HT-29 (cell line): Measurements from ENCODE around the gene HOXD10. TPM values are rescaled to one million over a fixed set of nuclear protein-coding genes. Genes with fewer than 3 reads are reported as not detected.
A peak's percentile ranks its signal among the peaks of the same experiment; 100 is the strongest.

Source experiments
- DNase-seq: peaks from one replicate; pipeline ENCODE4 v3.0.0-alpha.2; 2015; ENCODE audit warnings: low spot score
- total RNA-seq: library from RNA; depleted of rRNA; stranded (reverse); fragments of >200 nt; shearing (Covaris generic); gene quantifications from 2 replicates; pipeline ENCODE4 v1.2.3, GENCODE V29; 2014

Gene HOXD10
- total RNA-seq, 1 experiment from 2014 or later = not detected

DNA sequence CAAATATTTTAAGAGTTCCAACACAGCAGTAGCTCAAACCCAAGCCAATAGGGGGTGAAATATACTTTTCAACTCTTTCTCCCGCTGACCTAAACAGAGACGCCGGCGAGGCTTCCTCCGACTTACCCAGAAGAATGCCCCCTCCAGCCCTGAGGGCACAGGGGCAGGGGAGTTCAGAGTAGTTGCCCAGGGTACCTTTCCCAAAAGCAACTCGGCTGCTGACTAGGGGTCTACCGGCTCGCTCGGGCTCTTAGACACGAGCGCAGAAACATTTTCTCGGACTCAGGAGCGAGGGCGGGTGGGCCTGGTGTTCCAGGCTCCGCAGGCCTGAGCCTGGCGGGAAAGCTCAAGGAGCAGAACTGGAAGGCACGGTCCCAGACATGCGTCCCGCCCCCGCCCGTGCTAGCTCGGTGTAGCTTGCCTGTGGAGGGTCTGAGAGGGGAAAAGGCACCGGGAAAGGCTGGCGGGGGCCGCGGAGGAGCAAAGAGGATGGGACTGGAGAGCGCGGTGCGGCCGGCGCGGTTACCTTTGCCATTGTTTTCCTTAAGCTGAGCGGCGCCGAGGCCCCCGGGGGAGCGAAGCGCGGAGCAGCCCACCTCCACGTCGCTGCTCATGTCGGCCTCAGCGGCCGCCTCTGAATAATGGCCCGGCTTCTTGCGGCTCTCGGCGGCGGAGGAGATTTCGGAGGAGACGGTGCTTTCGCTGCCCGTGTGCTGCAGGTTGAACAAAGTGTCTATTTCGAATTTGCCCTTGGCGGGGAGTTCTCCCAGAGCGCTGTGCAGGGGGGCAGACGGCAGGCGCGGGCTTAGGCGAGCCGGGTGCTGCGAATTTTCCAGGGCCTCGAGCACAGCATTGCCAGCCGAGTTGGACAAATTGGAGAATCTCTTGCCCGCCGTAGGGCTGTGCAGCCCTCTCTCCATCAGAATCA, 33.5 kb upstream of the HOXD10 start:
- no peak for DNase-seq

- no peak for DNase-seq
These were observed 32.7 kb upstream of the HOXD10 start, which contains the start of gene EVX2 for GRCh38 chr2:176083796-176084261. EVX2 (minus strand) TSS chr2:176083962; CDS start chr2:176083776, 186 bp downstream.

DNA sequence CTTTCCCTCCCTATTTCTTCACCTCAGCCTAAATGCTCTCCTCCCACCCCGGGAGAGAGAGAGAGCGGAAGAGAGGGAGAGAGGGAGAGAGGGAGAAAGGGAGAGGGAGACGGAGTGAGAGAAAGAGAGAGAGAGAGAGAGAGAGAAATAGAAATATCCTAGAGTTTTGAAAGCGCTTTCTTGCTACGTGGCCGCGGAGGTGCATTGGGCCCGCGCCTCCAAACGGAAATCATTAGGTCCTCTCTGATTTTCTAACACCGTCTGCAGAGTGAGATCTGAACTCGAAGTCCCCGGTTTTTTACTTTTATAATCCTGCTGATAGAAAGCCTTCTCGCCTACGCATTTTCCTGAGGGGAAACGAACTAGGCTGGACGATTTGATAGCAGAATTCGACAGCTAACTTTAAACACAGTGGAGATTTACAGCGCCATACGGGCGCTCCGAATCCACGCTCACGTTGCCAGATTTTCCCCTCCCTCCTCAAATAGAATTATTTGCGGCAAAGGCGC, 31.9 kb upstream of the HOXD10 start:
- DNase-seq = no peak

DNA sequence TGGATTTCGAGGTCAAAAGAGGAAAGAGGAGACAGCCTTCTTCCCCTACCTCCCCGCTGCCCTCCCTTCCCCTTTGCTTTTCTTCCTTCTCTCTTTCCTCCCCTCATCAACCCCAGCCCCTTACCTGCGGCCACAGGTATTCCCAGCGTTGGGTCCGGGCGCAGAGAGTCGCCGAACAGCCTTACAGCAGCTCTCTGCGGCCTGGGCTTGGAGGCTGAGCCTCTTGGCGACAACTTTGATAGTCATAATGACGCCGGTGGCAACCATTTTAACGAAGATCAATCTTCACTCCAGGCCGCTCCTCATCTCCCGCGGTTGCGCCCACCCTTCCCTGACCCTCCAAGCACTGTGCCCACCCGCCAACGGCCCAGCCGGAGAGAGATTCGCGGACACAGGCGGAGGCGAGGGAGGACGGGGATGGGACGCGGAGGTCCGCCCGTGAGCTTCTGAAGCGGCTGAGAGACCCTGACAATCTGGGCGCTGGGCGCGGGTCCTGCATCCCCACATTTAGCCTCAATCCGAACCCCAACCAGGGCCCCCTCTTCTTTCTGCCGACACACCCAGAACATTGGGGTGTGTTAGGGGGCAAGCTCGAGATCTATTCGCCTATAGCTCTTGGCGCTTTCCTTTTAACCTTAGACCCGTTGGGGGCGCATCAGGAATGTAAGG, 31.3 kb upstream of the HOXD10 start:
- no peak for DNase-seq

DNA sequence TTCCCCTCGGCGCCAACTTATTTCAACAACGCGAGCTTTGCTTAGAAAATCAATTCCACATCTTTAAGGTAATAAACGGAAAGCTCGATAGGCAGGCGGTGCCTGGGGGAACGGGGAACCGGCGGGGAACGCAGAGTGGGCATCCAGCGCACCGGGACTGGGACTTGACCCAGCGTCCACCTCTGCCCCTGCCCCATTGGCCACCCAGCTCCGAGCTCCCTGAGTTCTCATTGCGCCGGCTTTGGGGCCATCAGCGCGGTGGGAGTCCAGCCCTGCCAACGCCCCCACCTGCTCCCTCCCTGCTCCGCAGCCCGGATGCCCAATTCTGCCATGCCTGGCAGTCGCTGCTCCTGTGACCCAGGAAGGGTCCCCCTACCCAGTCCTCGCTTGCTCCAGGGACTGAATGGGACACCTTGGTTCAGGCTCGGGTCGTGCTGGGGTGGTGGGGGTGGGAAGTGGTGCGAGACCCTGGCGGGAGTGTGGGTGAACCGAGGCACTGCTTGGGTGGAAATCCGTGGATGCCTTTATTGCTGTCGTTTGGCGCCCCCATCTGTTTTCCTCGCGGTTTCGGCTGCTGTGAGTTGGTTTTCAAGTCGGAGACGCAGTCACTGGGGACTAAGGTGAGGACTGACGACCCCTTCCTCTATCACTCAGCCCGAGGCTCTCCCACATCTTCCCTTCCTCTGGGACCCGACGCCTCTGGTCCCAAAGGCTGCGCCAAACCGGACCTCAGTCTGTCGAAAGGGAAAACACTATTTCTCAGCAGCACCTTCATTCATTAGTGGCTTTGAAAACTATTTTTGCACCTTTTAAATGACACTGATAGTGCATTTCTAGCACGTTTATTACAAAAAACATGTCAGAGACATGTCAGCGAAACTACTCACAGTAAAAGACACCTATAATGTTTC, 30.5 kb upstream of the HOXD10 start:
- peak; percentile 36 for DNase-seq

DNA sequence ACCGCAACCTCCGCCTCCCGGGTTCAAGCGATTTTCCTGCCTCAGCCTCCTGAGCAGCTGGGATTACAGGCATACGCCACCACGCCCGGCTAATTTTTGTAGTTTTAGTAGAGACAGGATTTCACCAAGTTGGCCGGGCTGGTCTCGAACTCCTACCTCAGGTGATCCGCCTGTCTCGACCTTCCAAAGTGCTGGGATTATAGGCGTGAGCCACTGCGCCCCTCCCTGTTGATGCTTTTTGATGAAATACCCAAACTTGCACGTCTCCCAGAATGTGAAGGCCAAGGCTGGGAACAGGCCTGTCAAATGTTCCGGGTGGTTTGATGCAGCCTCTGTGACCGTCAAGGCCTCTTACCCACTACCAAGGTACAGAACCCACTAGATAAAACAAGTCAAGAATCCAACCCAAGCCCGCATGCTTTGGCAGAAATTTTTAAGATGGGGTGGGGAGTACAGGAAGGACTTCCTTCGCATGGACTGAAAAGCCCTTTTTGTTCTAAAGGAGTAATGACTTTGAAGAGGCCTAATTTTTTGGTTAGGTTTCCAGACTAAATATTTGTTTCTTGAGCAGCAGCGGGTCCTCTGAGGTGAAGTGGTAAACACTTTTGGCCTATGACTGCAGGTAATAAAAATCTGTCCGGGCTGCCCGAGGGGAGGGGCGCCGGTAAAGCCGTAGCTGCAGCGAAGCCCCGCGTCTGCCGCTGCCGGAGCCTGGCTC, 29.1 kb upstream of the HOXD10 start:
- DNase-seq = no peak

DNA sequence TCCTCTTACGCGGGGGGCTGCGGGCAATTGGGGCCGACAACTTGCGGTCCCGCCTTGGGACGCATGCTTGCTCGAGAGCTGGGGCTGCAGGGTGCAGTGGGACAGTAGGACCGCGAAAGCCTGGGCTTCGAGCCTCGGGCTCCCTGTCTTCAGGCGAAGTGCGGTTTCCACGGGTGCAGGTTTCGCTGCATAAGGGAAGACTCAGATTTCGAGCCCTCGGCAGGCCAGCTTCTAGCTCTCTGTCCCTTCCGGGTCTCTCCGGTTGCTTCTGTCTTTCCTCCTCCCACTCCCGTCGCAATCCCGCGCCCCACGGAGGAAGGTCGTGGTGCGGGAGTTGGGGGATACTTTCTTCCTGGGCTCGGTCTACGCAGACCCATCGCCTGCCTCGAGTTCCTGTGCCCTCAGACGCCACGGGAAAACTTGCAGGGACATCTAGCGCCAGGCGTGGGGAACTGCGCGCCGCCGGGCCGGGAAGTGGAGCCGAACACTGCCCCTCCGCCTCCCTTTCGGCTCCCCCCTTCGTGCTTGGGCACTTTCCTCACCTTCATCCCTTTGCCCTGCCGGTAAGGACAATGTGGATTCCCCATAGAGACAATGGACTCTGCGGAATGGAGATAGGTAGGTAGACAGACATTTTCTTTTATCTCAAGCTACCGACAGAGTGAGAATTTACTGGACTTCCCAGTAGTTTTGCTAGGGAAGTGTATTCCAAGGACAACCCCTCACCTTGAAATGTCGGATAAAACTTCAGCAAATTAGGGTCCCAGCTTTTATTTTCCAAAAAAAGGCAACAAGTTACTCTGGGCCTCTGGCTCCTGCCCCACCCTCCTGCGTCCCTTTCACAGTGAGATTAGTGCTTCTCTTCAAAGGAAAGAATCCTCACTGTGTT, 28.3 kb upstream of the HOXD10 start:
- DNase-seq = peak; percentile 55

DNA sequence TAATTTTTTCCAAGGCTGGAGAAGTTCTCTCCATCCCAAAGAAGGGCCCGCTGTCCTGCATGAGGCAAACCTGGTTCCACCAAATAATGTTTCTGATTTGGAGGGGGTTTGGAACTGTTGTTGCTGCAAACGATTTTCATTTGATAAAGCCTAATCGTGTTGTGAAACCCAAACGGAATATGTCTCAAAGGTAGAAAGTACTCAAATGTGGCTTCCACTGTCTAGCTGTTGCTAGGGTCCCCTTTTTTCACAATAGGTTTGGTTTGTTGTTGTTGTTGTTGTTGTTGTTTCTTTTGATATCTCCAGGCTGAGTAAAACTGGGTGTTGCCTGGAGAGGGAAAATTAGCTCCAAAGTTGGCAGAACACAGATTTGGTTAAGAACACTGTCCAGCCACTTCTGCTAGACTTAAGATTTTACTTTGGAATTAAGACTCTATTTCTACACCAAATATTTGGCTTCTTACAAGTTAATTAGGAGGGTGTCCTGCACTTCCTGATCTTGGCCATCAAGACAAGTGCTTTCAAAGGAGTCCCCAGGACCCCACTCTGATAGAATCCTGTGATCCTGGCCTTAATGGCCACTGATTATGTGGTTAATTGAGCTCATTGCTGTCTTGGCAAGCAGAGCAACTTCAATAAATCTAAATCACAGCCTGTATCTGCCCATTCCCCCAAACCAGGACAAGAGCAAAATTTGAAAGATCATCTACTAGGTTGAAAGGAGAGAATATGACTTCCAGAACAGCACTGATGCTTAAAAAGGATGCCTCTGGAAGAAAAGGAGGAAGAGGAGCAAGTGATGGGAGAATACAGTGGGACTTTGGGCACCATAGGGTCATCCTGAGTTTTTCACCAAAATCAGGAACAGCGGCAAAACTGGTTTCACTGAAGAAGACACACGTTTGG, 27.4 kb upstream of the HOXD10 start:
- DNase-seq = no peak

DNA sequence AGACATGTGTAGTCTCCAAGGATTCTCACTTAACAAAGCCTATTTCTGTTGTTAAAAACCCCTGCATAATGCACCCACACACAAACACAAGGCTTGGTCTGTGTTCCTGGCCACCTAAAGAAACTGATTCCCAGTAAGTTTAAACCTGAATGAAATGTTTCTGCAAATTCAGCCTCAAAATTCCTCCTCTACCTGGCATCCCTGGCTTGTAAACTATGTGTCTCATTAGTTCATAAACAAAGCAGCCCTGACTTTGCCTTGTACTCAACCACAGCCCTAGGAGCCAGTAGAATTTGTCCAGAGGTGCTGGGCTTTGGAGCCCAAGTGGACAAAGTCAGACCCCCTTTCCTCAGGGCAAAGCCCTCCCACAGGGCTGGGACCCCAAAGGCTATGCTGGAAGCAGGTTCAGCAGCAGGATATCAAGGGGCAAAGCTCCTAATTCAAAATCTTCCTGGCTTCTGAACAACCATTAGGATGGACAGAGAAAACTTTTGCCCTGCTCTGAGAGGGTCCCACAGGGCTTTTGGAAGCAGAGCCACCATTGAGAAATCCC, 26.7 kb upstream of the HOXD10 start:
- DNase-seq = no peak

DNA sequence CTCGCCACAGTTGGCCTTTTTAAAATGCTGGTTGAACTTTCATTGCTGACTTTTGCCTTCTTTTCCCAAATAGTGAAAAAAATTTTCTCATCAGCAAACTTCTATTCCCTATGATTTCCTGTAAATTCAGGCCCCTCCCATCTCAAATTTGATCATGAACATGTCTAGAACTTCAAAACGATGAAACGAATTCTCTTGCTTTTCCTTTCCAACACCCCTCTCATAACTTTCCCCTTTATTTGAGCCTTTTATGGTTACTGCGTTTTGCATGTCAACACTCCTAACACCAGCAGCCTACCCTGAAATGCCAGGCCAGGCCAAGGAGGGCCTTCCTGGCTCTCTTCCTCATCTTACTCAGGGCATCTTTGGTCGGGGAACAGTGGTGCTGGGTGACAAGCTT, 25.7 kb upstream of the HOXD10 start:
- DNase-seq = no peak

- no peak for DNase-seq
These were observed 25.0 kb upstream of the HOXD10 start for GRCh38 chr2:176091329-176092258.

DNA sequence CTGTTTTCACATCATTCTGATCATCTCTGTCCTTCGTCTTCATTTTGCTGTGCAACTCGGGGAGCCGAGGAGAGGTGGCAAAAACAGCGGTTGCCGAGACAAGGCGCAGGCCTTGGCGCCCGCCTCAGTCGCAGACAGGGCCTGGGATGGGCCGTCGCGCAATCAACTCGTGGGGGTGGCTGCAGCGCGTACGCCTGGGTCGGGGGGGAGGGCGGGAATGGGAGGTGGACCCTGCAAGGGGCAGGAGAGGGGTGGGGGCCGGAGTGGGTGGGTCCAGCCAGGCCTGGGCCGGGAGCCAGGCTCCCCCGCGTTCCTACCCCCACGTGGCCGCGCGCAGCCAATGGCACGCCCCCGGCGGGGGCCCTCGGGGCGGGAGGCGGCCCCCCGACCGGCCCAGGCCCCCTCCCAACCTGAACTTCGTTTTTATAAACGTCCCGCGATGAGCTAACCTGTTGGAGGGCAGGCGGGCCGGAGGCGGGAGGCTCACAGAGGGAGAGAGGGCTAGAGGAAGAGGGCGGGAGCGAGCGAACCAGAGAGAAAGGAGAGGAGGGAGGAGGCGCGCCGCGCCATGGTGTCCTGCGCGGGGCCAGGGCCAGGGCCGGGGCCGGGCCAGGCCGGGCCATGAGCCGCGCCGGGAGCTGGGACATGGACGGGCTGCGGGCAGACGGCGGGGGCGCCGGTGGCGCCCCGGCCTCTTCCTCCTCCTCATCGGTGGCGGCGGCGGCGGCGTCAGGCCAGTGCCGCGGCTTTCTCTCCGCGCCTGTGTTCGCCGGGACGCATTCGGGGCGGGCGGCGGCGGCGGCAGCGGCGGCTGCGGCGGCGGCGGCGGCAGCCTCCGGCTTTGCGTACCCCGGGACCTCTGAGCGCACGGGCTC, 24.1 kb upstream of the HOXD10 start, which contains the start of gene HOXD13:
HOXD13 (plus strand) TSS at position 452 of the 875 bp plus-strand sequence; CDS start at position 622, 170 bp downstream.
- DNase-seq = no peak

GRCh38 chr2:176093145-176093897, 23.3 kb upstream of the HOXD10 start:
- peak; percentile 33 for DNase-seq

DNA sequence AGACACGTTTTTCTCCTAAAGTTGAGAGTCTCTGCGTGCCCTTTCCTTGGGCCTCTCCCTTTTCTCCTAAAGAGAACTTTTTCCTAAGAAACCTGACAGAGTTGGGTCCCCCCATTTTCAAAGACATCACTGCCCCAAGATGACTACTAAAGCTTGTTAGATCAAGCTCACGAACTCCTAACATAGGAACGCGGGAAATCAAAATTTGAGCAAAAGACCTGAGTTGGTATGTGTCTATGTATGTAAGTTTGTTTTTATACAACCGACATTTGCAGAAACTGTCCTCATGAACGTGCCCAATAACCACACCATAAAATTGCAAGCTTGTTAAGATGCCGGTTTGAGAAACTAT, 22.7 kb upstream of the HOXD10 start:
- DNase-seq = no peak

GRCh38 chr2:176094349-176094748, 22.2 kb upstream of the HOXD10 start:
- no peak for DNase-seq
